Endodermal cell (in vitro differentiated cells): ENCODE data around the gene PRAMEF2. TPM values are rescaled to one million over a fixed set of nuclear protein-coding genes. Genes with fewer than 3 reads are reported as not detected.
"Not testable (repeated sequence)": the region's sequence is repeated elsewhere in the genome, so short reads cannot be mapped to it uniquely, and the experiment has no call there.

Source experiments
- DNase-seq: peaks from one replicate; pipeline ENCODE4 v3.0.0-alpha.2; 2017
- H3K27ac ChIP-seq: 2 replicates; pipeline ENCODE4 v1.5.1; 2013; ENCODE audit warnings: mild to moderate bottlenecking, low read depth, low read length, moderate library complexity
- H3K27me3 ChIP-seq: 2 replicates; pipeline ENCODE4 v1.6.1; 2013; ENCODE audit warnings: mild to moderate bottlenecking, low read length, moderate library complexity; ENCODE audit not compliant: insufficient read depth, control insufficient read depth, poor library complexity, severe bottlenecking
- H3K36me3 ChIP-seq: 2 replicates; pipeline ENCODE4 v1.7.0; 2013; ENCODE audit warnings: mild to moderate bottlenecking, low read length, moderate library complexity; ENCODE audit not compliant: control insufficient read depth, insufficient read depth
- H3K4me1 ChIP-seq: one replicate; pipeline ENCODE4 v1.7.0; 2013; ENCODE audit warnings: low read length; ENCODE audit not compliant: control insufficient read depth, insufficient read depth
- H3K4me3 ChIP-seq: 2 replicates; pipeline ENCODE4 v1.5.1; 2013; ENCODE audit warnings: mild to moderate bottlenecking, low read length, moderate library complexity
- H3K9ac ChIP-seq: 2 replicates; pipeline ENCODE4 v1.6.1; 2013; ENCODE audit warnings: mild to moderate bottlenecking, low read length, moderate library complexity; ENCODE audit not compliant: poor library complexity, severe bottlenecking; ENCODE audit errors: extremely low read depth
- H3K9me3 ChIP-seq: 2 replicates; pipeline ENCODE4 v1.6.1; 2013; ENCODE audit warnings: mild to moderate bottlenecking, low read length, moderate library complexity; ENCODE audit not compliant: control insufficient read depth
- H3K27ac Mint-ChIP-seq: 2 replicates; pipeline ENCODE4 v1.8.0; 2020; ENCODE audit warnings: mixed read lengths
- H3K27me3 Mint-ChIP-seq: 2 replicates; pipeline ENCODE4 v1.8.0; 2021; ENCODE audit warnings: mild to moderate bottlenecking, mixed read lengths; ENCODE audit not compliant: insufficient read depth
- H3K36me3 Mint-ChIP-seq: 2 replicates; pipeline ENCODE4 v1.8.0; 2020; ENCODE audit warnings: low read depth, mixed read lengths
- H3K4me1 Mint-ChIP-seq: 2 replicates; pipeline ENCODE4 v1.8.0; 2020; ENCODE audit warnings: mixed read lengths
- H3K4me3 Mint-ChIP-seq: 2 replicates; pipeline ENCODE4 v1.8.0; 2020; ENCODE audit warnings: mild to moderate bottlenecking, moderate library complexity, mixed read lengths
- H3K9me3 Mint-ChIP-seq: 2 replicates; pipeline ENCODE4 v1.8.0; 2020; ENCODE audit warnings: mild to moderate bottlenecking, mixed read lengths
- WGBS, 2 experiments: methylation state at CpG; one replicate each; pipeline versions ENCODE4 v1.1.5 to v1.1.7; 2013; ENCODE audit warnings: missing lambda C conversion rate in 2 of 2, mixed read lengths in 1 of 2; ENCODE audit not compliant: insufficient coverage in 1 of 2, insufficient read length in 1 of 2; 5-methylcytosine and 5-hydroxymethylcytosine counted together
- total RNA-seq, 2 donors: library from RNA; stranded (reverse); fragmentation: NEBNext Ultra II Directional in 1 of 2; extraction: Animal tissue kit (Norgen Biotek cat#: 25700) in 1 of 2; gene quantifications; 2 replicates in 1 of 2; 3 replicates in 1 of 2; pipeline ENCODE4 v1.2.1, GENCODE V29; 2021
- TF ChIP-seq, protein P1 (sequence below): fragments of 200-600 bp; sonication (generic); conservative IDR thresholded peaks from 2 replicates; pipeline ENCODE4 v1.5.0; 2021; ENCODE audit warnings: antibody characterized with exemption, mild to moderate bottlenecking

The PRAMEF2 gene
- total RNA-seq, 2 donors from 2014 or later, result not detected

- Mint-ChIP-seq H3K9me3 (peaks cover 82% of the 10 kb centered on the region), H3K4me3 (no peak overlapping the region)
- H3K9me3 ChIP-seq, result peaks cover 27% of the 10 kb centered on the region
Observed at GRCh38 chr1:12851779-12852178, 5.1 kb upstream of the PRAMEF2 start.

DNA sequence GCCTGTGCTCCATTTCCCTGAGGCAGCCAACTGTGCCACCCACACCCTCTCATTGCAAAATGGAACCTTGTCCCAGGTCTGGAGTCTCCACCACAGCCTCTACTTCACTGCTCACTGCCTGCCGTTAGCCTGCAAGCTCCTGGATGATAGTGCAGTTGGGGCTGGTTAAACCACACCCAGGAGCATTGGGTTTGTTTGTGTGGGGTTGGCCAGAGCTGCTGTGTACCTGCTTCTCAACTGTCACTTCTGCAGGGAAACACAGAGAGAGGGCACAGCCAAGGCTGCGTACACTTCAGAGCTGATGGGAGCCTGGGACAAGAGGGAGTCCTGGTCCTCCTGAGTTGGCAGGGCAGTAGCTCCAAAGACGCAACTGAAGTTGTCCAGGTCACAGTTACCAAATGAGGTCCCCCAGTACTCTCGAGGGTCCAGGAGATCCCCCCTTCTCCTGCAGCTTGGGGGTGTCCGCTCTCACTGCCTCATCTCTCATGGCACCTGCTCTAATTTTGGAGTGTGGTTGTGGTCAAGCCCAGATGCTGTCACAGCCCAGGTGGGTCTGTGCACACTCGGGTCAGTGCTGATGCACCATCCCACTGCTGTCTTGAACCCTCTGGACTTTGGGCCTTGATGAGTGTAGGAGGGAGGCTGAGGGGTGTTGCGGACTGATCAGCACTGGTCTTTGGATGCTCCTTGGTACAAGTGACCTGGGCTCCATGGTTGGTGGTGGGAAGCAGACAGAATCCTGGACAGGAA is 6.4 kb downstream of the PRAMEF2 start:
- H3K27me3 ChIP-seq, H3K27ac ChIP-seq, H3K4me3 ChIP-seq, H3K4me1 ChIP-seq, H3K27me3 Mint-ChIP-seq, H3K27ac Mint-ChIP-seq, H3K9me3 ChIP-seq, H3K36me3 Mint-ChIP-seq, H3K9ac ChIP-seq, H3K4me1 Mint-ChIP-seq, H3K4me3 Mint-ChIP-seq, H3K36me3 ChIP-seq, DNase-seq: not testable (repeated sequence)
- H3K9me3 Mint-ChIP-seq, result peaks cover 54% of the 10 kb centered on the region
- no CpG with 5 or more reads among the region's 7 CpGs for WGBS, 2 experiments

More at GRCh38 chr1:12851779-12852178, 5.1 kb upstream of the PRAMEF2 start:
- Mint-ChIP-seq H3K27ac (no peak overlapping the region), H3K27me3 (no peaks in the 10 kb centered on the region), H3K36me3 (peaks cover 3% of the 10 kb centered on the region), H3K4me1 (no peaks in the 10 kb centered on the region)
- H3K9ac ChIP-seq, result no peak overlapping the region
- no peaks in the 10 kb centered on the region for H3K27me3 ChIP-seq
- H3K4me3 ChIP-seq, result no peak overlapping the region
- no peaks in the 10 kb centered on the region for H3K36me3 ChIP-seq
- DNase-seq, result no peak
- no peak overlapping the region for H3K27ac ChIP-seq
- no peaks in the 10 kb centered on the region for H3K4me1 ChIP-seq
- 55% methylated on average over 4 of the region's 4 CpGs; no CpG with 5 or more reads in 1 of the 2 experiments for WGBS, 2 experiments
- TF ChIP-seq, protein P1, sequence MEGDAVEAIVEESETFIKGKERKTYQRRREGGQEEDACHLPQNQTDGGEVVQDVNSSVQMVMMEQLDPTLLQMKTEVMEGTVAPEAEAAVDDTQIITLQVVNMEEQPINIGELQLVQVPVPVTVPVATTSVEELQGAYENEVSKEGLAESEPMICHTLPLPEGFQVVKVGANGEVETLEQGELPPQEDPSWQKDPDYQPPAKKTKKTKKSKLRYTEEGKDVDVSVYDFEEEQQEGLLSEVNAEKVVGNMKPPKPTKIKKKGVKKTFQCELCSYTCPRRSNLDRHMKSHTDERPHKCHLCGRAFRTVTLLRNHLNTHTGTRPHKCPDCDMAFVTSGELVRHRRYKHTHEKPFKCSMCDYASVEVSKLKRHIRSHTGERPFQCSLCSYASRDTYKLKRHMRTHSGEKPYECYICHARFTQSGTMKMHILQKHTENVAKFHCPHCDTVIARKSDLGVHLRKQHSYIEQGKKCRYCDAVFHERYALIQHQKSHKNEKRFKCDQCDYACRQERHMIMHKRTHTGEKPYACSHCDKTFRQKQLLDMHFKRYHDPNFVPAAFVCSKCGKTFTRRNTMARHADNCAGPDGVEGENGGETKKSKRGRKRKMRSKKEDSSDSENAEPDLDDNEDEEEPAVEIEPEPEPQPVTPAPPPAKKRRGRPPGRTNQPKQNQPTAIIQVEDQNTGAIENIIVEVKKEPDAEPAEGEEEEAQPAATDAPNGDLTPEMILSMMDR, result no peak

DNA sequence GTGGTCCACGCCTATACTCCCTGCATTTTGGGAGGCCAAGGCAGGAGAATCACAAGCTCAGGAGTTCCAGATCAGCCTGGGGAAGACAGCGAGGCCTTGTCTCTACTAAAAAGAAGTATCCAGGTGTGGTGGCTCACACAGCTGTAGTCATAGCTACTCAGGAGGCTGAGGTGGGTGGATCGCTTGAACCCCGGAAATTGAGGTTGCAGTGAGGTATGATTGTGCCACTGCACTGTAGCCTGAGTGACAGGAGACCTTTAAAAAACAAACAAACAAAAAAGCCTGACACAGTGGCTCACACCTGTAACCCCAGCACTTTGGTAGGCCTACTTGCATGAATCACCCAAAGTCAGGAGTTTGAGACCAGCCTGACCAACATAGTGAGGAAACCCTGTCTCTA is 21.6 kb downstream of the PRAMEF2 start:
- H3K9ac ChIP-seq, H3K27me3 Mint-ChIP-seq, H3K4me3 Mint-ChIP-seq, H3K4me1 Mint-ChIP-seq, H3K36me3 ChIP-seq, H3K27ac ChIP-seq, H3K27me3 ChIP-seq, H3K36me3 Mint-ChIP-seq, H3K4me1 ChIP-seq, DNase-seq, H3K27ac Mint-ChIP-seq, H3K9me3 ChIP-seq, H3K4me3 ChIP-seq: not testable (repeated sequence)
- peaks cover 15% of the 10 kb centered on the region for H3K9me3 Mint-ChIP-seq
- WGBS, 2 experiments, result 63% methylated on average over 3 of the region's 4 CpGs; no CpG with 5 or more reads in 1 of the 2 experiments

GRCh38 chr1:12886101-12886500 is 29.2 kb downstream of the PRAMEF2 start, which contains the start of gene PRAMEF4:
Gene PRAMEF4, minus strand, starts transcription at chr1:12886201. Its CDS starts 2,807 bp downstream, at chr1:12883394.
- H3K27me3 Mint-ChIP-seq, result not testable (repeated sequence)

GRCh38 chr1:12898170-12898569 is 41.3 kb downstream of the PRAMEF2 start, which contains the start of gene PRAMEF10:
Gene PRAMEF10, minus strand, starts transcription at chr1:12898270. Its CDS starts 2,423 bp downstream, at chr1:12895847.
- H3K4me3 Mint-ChIP-seq, H3K9me3 Mint-ChIP-seq, H3K4me3 ChIP-seq, H3K27me3 ChIP-seq, H3K36me3 Mint-ChIP-seq, H3K36me3 ChIP-seq, DNase-seq, H3K4me1 Mint-ChIP-seq, H3K27ac ChIP-seq, H3K27me3 Mint-ChIP-seq, H3K9me3 ChIP-seq, H3K9ac ChIP-seq, H3K27ac Mint-ChIP-seq, H3K4me1 ChIP-seq: not testable (repeated sequence)
- WGBS, 2 experiments, result no CpG with 5 or more reads among the region's 1 CpG

More at GRCh38 chr1:12886101-12886500, 29.2 kb downstream of the PRAMEF2 start, which contains the start of gene PRAMEF4:
- H3K27ac Mint-ChIP-seq, H3K4me3 ChIP-seq, H3K9ac ChIP-seq, H3K36me3 ChIP-seq, H3K4me1 ChIP-seq, H3K27ac ChIP-seq, H3K4me3 Mint-ChIP-seq, H3K27me3 ChIP-seq, H3K4me1 Mint-ChIP-seq, H3K36me3 Mint-ChIP-seq, DNase-seq, H3K9me3 ChIP-seq: not testable (repeated sequence)
- peaks cover 34% of the 10 kb centered on the region for H3K9me3 Mint-ChIP-seq
- WGBS, 2 experiments, result 66 to 83% methylated on average over 1 to 2 of the region's 3 CpGs

DNA sequence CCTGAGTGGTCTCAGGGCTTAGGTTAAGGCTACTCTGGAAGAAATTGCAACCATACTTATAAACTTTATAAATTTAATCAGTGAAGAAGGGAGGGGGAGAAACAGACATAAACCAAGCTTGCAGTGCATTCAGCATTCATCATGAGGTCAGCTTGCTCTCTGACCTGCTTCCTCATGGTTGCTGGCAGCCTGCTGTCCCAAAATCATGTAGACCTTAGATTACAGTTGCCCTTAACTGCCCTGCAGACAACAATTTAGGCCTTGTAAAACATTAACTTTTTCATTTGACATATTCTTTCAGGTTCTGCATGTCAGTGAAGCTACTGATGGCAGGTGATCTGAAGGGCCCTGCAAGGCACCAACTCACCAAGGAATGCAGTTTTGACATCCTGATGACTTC is 42.3 kb downstream of the PRAMEF2 start:
- H3K36me3 Mint-ChIP-seq, H3K4me3 Mint-ChIP-seq, H3K27ac Mint-ChIP-seq, H3K4me1 Mint-ChIP-seq, H3K4me3 ChIP-seq, H3K4me1 ChIP-seq, H3K27me3 ChIP-seq, DNase-seq, H3K36me3 ChIP-seq, H3K27me3 Mint-ChIP-seq, H3K9ac ChIP-seq, H3K9me3 Mint-ChIP-seq, H3K27ac ChIP-seq, H3K9me3 ChIP-seq: not testable (repeated sequence)
